Hepatic stellate cell (primary cell): ENCODE data around the gene CSNK1G1.
A peak's percentile ranks its signal among the peaks of the same experiment; 100 is the strongest.

Experiments used
- DNase-seq: peaks from one replicate; pipeline ENCODE4 v3.0.0; 2011; ENCODE audit warnings: low spot score

CSNK1G1 gene

GRCh38 chr15:64191971-64192830 lies 163.8 kb downstream of the CSNK1G1 start:
- no peak for DNase-seq

GRCh38 chr15:64187396-64188191 lies 168.4 kb downstream of the CSNK1G1 start:
- DNase-seq, result no peak

- no peak for DNase-seq
Measured at GRCh38 chr15:64185146-64185911, 170.6 kb downstream of the CSNK1G1 start.

DNA sequence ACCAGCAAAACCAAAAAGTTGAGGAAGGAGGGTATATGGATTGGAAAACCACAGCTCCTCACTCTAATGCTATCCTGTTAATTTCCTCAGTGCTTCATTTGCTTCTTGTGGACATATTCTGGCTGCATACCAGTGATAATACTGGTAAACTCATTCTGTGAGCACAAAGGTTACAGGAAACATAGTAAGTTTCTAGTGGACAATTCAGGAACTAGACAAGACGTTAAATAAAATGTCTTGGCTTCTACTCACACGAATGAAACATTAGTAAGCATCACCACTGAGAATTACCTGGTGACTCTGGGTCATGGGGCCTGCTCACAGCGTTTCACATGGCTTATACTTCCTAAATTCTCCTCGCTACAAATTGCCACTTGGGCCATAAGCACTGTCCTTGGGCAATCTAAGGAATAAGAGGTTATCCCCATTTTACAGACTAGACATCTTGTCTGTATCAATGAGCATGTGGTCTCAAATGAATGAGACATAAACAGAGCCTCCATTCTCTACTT lies 173.1 kb downstream of the CSNK1G1 start:
- no peak for DNase-seq

DNA sequence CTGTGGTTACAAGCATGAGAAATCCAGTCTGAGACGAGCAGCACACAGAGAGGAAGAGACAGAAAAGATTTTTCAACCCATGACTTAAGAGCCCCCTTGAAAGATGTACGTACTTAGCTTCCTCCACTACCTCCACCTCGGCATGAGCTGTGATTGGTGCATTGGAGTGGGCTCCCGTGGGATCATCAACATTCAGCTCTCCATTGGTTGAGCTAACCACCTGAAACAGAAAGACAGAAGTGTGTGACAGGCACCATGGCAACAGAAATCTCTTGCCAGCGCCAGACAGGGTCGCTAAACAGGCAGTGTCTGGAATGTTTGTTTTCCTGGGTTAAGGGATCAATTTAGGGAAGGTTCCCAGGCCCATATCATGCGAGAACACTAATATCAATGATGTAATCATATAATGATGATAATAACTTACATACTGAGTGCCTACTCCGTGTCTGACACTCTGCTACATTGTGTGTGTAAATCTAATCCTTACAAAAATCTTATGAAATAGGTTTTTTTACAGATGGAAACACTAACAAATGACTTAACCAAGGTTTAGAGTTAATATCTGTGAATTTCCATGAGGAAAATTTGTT lies 175.6 kb downstream of the CSNK1G1 start:
- DNase-seq, result no peak

DNA sequence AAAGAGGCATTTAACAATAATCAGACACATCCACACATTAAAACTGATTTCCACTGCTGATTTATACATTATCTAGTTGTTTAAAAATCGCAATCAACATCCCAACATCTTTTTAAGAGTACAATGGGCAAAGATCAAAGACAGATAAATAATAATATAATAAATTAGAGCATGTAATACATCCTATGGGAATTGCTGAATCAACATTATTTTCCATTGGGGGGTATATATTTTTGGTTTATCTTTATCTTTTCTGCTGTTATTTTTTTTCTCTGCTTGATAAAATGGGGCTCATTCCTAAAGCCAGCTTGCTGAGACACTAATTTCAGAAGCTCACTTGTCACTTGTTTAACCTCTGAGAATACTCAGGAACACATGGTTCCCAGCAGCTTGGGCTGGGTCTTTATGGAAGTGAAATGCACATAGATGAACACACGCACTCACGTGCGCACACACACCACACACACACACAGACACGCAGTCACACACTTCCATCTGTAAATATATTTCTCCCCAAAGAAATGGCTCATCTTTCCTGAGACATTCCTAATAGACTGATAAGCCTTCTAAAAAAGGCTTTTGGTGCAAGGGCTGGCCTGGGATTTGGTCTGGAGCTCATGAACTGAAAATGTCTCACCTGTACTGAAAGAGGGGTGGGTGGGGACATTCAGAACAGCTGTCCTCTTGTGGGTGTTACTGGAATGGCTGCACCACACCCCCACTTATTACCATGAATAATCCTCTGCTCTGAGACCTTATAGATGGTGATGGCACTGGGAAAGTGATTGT lies 189.7 kb downstream of the CSNK1G1 start:
- DNase-seq, result no peak

GRCh38 chr15:64164436-64164835 lies 191.5 kb downstream of the CSNK1G1 start:
- no peak for DNase-seq

DNA sequence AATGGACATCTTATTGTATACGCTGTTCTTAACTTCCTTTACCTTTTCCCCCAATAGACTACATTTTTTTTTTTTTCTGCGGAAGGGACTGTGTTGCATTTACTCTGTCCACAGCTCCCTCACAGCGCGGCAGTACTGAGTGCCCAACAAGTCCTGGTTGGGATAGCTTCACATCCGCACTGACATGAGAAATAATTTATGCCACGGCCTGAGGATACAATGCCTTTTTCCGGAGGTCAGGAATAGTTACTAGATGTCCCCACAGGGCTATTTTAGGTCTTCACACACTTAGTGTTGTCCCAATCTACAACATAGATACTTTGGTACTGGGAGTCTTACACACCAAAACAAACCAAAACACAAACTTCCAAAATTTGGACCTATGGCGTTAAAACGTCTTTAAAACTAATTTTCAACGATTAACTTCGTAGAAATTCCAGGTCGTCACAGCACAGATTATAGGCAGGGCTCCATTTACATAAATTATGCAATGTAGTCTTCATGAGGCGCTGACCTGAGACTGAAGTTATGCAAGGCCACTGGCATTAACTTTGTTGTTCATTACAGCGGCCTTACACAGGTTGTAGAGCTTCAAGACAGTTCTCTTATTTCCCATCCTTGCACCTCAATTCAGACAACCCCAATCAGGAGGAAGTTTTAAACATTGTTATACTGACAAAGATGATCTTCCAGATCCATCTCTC lies 192.2 kb downstream of the CSNK1G1 start:
- DNase-seq, result no peak

- peak; percentile 97 for DNase-seq
Measured at GRCh38 chr15:64162869-64163658, 192.9 kb downstream of the CSNK1G1 start, which contains the start of gene PPIB. Gene PPIB, minus strand, starts transcription at chr15:64163022. Its CDS starts 36 bp downstream, at chr15:64162986.

- no peak for DNase-seq
Measured at GRCh38 chr15:64162478-64162868, 193.5 kb downstream of the CSNK1G1 start.

- no peak for DNase-seq
Measured at GRCh38 chr15:64161688-64162477, 194.1 kb downstream of the CSNK1G1 start.

DNA sequence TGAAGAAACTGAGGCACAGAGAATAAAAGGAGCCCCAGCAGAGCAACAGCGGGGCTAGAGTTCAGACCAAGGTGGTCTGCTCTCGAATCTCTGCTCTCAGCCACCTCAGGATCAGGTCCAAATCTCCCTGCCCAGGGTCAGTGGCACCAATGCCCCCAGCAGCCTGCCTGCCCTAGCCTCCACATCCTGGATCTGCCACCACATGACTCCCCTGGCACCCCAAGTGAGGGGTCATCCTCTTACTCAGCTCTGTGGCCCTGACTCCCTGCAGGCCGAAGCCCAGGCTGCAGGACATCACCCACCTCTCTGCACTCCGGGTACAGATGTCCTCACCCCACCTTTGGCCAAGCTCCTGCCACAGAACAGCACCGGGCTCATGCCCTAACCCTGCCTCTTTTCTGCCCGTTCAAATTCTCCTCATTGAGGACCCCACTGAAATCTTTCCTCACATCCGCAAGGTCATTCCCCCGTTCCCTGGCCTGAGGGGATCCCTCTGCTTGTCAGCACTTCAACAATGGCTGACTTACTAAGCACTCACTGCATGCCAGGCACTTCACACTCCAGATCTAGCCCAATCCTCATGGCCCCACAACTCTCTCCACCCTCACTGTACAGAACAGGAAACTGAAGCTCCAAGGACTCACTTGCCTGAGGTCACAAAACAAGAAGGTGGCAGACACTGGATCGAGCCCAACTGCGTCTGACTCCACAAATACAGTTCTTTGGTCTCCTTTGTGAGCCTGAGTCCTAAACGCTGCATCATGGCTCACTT lies 197.4 kb downstream of the CSNK1G1 start:
- DNase-seq, result no peak

GRCh38 chr15:64157599-64158125 lies 198.3 kb downstream of the CSNK1G1 start:
- DNase-seq, result no peak

- no peak for DNase-seq
Measured at GRCh38 chr15:64156652-64157331, 199.2 kb downstream of the CSNK1G1 start.

DNA sequence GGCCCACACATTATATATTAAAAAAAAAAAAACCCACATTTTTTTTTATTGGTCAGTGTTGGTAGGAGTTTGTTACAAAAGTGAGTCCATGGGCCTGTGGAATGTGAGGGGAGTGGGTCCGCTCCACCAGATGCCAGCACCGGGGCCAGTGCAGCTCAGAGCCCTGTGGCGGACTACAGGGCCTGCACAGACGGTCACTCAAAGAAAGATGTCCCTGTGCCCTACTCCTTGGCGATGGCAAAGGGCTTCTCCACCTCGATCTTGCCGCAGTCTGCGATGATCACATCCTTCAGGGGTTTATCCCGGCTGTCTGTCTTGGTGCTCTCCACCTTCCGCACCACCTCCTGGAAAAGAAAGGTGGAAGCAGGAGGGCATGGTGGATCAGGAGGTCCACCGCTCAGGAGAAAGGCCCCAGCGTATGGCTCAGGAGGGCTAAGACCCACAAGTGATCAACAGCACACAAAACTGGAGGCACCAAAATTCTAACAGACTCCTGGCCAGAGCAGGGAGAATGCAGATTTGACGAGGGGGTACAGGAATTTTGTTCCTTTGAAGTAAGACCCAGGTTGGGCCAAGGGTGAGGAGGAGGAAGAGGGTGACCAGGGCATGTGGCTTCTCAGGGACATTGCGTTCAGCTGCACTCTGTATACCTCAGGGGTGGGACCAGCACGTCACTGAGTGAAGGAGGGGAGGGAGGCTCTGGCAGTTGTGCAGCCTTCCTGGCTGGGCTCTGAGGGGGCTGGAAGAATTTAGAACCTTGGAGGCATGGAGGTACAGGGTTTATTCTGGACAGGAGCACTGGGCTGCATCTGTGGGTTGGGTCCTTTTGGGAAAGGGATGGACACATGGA lies 199.9 kb downstream of the CSNK1G1 start:
- DNase-seq, result no peak
